Stromal cell of bone marrow (primary cell): ENCODE results near the gene UMPS.
A peak's percentile ranks its signal among the peaks of the same experiment; 100 is the strongest.
"Not testable (repeated sequence)": the region's sequence is repeated elsewhere in the genome, so short reads cannot be mapped to it uniquely, and the experiment has no call there.

Source experiments
- DNase-seq: peaks from one replicate; pipeline ENCODE4 v3.0.0-alpha.2; 2012; ENCODE audit warnings: low read depth

UMPS gene

DNA sequence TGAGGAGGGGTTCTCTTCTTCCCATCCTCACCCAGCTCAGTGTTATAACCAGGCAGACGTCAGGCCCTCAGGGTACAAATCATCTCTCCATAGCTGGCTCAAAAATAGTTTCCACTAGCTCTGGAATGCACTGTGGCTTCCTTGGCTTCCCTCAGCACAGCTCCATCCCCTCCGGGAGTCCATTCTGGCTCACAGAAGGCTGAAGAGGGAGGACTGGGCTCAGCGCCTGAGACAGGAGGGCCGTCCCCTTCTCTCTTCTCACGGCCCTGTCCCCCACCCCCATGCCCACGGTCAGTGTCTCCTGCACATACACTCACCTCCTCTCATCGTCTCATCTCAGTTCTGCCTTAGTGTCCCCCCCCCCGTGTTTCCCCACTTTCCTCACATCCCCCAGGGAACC lies 50.1 kb downstream of the UMPS start:
- DNase-seq: peak; percentile 93

DNA sequence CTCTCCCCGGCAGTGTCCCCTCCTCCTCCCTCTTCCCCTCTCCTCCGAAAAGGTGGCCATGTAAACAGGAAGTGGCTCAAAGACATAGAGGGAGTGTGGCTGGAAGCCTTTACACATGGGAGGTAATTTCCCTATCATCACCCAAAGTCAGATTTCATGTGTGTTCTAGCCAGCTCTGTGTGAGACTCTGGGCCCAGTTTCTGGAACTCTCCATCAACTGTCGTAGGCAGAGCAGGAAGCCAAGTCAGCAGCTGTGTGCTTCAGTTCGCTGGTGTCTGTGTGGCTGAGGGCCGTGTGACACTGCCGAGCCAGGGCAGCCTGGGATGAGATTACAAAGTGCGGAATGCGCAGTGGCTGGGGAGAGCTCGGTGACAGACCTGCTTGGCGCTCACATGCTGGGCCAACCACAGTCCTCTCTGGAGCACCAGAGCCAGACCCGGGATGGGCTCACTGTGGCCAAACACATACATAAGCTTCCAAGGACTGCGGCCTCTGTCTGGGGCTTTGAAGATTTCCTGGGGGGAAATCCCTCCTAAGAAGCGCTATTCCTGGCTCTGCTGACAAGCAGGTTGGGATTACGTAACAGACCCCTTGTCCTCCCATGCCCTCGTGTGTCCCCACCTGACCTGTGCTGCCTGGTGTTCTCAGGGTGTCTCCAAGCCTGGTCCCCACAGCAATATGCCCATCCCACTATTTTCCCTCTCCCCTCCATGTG lies 50.7 kb downstream of the UMPS start:
- peak; percentile 57 for DNase-seq

DNA sequence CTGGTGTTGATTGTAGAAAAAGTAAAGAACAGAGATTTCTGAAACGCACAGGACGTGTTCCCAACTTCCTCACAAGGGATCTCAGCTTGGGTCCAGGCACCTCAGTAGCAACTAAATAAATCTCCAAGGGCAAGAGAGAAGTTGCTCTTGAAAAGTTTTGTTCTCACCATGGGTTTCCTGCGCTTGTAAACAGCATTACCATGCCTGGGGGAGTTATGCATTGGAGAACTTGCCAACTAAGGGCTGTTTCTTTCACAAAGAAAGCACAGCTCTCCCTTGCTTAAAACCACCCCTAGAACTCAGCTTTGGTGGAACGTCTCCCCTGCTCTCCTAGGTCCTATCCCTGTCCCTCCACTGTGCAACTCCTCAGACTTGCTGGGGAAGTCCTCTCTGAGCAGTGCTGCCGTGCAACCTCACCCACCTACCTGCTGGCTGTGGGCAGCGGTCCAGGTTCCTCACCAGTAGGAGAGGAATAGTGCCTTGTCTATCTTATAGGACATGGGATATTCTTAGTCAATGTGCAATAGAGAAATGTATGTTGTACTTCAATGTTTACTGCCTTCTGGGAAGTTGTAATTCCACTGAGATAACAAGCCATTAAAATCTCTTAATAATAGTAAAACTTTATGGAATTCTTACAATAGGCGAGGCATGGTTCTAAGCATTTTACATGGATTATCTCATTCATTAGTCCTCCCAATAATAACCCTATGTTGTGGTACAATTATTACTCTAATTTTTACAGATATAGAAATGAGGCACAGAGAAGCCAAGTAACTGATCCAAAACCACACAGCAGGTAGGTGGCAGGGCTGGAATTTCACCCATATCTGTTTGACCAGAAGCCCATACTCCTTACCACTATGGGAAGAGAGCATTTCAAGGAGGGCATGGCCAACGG lies 51.5 kb downstream of the UMPS start:
- DNase-seq: no peak

DNA sequence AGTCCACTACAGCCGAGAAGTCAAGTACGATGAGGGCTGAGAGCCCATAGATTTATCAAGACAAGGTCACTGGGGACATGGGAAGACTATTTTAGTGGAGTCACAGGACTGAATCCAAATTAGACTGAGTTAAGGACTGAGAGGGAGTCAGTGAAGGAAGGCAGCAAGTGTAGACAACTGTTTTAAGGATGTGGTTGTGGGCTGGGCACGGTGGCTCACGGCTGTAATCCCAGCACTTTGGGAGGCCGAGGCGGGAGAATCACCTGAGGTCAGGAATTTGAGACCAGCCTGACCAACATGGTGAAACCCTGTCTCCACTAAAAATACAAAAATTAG lies 52.1 kb downstream of the UMPS start:
- not testable (repeated sequence) for DNase-seq

DNA sequence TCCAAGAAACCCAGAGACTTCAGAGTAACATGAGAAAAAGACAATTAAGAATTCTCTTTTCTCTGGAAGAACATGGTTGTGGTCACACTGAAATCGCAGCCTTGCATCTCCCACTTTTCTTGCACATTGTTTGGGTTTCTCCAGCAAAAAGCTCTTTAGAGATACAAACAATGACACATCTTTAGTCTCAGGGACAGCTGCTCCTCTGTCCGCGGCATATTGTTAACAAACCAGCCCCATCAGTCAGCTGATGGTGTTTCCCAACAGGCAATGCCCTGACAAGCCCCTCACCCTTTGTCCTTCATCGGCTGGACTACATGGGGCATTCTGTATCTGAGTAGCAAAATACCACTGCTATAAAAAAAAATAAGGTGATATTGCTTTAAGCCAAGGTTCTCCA lies 53.4 kb downstream of the UMPS start:
- no peak for DNase-seq

DNA sequence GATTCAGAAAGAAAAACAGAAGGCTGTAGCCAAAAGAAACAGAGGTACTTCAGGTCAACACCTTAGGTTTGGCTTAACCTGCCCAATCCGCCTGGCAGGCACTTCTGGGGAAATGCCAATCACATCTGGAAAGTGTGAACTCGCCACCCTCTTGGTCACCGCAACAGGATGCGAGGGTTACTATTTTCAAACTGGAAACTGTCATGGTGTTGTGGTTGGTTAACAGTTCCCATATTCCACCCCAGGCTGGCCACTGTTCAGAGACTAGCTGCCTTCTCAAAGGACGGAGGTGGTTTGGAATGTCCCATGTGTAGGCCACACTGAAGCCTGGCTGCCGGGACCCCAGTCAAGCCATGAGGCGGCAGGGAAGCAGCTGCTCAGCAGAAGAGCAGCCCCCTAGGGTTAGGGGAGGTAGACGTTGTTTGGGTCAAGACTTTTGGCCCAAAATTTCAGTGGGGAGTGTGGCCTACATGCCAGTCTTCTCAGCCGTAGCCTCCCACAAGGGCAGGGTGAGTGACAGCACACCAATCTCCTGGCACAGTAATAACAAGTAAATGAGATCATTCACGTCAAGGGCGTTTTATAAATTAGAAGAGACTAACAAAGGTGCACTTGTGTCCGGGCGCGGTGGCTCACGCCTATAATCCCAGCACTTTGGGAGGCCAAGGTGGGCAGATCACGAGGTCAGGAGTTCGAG lies 54.6 kb downstream of the UMPS start:
- DNase-seq: peak; percentile 16

DNA sequence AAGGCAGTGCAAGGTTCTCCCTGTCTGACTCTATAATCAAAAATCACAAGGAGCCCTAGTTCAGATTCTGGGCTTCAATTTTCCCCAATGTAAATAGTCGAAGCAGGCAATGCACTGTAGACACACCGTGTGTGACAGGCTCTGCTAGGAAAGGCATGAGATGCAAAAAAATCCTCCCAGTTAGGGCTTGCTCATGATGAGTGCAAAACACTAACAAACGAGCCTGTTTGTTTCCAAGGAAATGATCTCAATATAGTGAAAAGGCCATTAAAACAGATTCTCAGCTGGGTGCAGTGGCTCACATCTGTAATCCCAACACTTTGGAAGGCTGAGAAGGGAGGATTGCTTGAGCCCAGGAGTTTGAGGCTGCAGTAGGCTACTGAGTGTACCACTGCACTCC lies 55.7 kb downstream of the UMPS start:
- DNase-seq: peak; percentile 44

DNA sequence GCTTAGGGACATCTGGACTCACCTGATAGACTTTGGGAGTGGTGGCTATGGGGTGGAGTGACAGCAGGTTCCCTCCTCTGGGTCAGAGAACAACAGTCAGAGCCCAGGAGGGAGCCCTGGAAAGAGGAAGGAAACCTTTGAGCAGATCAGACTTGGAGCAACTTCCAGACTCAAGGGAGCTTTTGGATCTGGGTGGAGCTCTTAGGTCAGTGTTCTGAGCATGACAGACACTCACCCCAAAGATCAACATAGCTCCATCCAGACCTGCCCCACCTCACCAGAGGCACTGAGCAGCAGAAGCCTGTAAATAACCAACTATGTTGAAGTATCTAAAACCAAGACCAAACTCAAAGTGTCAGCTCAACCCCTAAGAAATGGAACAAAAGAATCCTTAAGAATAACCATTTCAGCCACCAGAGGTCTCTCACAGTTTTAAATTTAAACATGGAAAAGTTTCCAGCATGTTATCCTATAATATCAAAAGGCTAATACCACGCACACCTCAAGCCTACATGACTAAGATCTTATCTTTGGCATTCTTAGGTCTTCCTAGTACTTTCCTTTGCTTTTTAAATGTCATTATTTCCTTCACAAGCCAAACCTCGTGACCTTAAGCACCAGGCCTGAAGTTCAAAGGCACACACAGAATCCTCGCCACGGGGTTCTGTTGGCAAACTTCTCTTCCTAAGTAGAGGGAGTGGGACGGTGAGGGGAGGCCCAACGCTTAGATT lies 56.4 kb downstream of the UMPS start:
- DNase-seq: no peak

DNA sequence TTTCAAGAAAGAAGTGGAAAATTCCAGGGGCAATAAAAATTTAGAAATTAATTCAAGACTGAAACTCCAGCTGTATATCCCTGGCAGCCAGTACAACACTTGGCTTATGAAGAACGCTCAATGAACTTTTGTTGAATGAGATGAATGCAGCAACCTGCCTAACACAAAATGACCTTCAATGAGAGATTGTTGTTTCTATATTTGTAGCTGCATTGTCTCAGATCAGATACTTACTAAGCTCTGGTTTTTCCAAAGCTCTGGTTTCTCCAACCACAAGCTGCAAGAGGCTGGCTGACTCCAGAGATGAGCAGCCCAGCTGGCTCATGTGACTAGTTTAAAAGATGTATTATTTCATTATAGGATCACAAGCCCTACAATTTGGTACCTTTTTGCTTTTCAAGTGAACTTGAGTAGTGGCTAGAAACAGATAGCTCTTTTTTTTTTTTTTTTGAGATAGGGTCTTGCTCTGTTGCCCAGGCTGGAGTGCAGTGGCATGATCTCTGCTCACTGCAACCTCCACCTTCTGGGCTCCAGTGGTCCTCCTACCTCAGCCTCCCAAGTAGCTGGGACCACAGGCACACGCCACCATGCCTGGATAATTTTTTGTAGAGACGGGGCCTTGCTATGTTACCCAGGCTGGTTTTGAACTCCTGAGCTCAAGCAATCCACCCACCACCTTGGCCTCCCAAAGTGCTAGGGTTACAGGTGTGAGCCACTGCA lies 57.4 kb downstream of the UMPS start:
- DNase-seq: peak; percentile 67

DNA sequence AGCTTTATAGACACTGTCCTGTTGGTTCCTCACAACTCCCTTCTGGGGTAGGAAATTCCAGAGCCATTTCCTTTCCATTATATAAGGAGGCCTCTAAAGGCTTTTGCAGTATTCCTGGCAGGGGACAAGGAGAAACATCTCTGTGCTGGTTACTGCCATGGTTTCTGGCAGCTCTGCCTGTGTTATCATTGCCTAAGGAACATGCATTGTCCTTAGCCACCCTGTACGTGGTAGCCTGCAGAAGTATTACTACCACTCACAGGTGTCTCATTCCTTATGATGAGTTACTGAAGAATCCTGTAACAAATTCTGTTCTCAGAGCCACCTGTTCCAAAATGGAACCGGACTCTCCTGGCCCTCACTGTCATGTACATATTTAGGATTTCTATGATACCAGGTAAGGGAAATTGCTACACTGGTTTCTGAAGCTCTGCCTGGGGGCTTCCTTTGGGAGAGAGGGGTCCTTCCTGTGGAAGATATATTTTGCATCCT lies 58.0 kb downstream of the UMPS start:
- no peak for DNase-seq

DNA sequence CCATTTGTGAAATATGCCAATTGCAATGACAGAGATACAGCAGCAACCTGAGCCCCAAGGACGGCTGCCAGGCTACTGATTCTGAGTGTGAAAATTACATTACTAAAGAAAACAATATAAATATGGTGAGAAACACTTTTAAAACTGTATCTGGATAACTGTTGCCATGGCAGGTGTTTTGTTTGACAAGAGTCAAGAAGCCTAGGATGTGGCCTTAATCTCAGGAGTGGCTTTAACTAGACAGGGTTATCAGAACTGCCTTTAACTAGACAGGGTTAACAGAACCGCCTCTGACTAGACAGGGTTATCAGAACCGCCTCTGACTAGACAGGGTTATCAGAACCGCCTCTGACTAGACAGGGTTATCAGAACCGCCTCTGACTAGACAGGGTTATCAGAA lies 58.9 kb downstream of the UMPS start:
- DNase-seq: not testable (repeated sequence)

DNA sequence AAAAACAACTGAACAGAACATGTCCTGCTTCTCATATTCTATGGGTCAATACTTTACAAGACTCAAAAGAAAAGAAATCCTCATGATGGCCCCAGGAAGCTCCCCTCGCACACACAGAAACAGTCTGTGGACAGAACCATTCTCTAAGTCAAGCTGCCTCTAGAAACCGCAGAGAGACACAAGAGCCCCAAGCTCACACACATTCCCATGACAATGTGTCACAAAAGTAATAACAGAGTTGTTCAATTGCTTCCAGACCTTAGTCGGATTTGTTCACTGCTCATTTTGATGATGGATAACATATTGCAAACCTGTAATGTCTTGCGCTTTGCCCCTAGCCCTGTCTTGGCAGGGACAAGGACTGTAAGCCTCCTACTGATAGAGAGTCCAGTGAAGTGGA lies 60.9 kb downstream of the UMPS start:
- peak; percentile 76 for DNase-seq

DNA sequence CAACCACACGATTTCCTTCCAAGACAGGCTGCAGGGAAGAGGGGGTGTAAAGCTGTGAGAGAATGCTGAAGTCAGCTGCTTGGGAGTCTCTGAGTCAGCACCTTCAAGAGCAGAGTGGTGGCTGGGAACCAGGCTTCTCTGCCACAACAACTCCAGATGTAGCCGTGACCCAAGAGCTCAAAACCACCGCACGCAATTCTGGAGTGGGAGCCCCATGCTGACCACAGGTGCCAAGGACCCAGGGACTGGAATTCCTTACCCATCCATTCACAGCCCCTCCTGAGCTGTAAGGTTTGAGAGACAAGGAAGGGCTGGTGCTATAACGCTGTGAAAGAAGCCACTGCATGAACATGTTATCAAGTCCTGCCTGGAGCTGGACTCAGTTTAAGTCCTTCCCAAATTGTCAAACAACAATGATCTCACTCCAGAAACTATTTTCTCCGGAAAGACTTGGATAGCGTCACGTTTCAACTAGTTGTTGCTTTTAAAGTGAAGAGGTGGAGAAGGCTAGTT lies 61.4 kb downstream of the UMPS start:
- DNase-seq: peak; percentile 95

DNA sequence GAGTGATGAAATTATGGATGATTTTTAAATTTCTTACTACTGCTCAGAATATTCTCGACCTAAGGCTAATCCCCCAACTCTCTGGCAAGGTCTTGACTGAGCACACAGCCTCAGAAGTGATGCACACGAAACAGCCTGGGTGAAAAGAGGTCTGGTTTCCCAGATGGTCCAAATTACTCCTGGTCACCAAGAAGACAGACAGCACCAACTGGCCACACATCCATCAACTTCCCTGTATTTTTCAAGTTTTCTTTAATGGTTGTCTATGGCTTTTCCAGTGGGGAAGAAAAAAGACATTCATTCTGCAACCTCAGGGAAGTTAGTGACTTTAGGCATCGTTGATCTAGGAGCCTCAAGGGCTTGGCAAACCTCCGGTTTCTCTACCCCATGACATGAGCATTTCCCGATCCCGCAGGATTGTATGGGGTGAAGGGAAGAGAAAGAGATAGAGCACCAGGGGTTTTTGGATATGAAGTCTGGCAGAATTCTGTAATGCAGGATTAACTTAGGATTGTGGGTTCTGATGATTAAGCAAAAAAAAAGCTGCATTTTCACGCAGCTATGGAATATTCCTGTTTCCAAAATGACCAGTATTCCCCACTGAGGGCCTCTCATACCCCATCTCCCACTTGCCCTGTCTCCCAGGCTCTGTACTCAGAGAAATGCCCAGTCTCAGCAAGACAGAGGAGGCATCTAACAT lies 62.2 kb downstream of the UMPS start:
- no peak for DNase-seq

DNA sequence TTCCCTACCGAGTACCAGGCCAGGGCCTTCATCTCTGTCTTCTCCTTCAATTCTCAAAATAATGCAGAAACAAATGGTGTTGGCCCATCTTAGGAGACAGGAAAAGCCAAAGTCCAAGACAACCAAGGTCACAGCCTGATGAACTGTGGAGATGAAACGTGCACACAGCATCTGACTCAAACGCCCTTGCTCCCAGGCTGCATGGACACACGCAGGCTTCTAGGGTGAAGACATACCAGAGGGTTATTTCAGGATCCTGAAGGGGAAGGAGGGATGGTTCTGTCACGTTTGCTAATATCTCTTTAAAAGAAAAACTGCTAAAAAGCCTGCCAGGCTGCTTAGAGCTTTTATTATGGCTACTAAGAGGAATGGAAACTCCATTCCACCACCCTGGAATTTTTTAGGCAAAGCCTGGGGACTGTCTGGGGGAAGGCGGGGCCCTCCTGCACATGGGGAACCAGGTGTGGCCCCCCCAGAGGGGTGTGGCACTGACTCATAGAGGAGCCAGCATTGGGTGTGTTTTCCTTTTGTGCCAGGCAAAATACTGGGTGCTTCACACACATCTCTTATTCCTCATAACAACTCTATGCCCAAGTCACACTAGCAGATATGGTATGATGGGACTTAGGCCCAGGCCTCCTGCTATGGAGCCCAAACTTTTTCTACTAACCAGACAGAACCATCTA lies 62.9 kb downstream of the UMPS start:
- DNase-seq: peak; percentile 28

DNA sequence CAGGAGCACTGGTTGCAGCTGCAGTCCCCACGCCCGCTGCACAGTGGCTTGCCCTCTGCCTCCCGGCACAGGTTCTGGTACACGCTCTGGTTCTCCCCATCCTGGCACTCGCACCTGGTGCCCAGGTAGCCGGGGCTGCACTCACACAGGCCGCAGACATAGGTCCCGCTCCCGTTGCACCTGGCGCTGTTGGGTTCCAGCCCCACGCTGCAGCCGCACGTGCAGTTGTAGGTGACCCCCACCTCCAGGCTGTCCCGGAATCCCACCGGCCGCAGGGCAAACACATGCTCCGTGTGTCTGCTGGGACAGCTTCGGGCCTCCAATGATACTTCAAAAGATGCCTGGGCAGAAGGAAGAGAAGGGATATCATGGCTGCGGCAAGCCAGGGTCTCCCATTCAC lies 66.2 kb downstream of the UMPS start:
- DNase-seq: no peak

DNA sequence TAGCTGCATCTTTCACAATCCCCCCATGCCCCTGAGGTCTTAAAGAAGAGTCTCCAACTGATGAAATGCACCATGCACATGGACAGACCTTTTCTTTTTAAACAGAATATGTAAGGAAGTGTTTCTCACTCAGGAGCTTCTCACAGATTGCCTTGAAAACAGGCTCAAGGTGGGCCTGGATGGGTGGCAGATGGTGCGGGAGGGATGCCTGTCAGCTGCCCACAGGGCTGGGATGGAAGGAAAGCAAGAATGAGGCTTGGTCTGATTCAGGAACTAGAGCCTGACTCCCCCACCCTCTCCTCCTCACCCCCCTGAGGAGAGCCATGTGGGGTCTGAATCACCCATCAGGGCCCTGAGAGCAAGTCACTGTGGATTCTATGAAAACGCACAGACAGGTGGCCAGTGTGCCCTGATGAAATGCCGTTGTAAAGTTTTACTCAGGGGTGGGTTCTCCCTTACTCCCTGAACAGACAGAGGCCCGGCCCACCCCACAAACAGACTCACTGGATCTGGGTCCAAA lies 67.2 kb downstream of the UMPS start:
- no peak for DNase-seq
